IPS DF 19.7 (cell line): Measurements from ENCODE around the gene TXNDC15.

ENCODE experiments used
- DNase-seq: peaks from one replicate; pipeline ENCODE4 v3.0.0-alpha.2; 2013; ENCODE audit warnings: low read depth, low spot score

TXNDC15 gene

DNA sequence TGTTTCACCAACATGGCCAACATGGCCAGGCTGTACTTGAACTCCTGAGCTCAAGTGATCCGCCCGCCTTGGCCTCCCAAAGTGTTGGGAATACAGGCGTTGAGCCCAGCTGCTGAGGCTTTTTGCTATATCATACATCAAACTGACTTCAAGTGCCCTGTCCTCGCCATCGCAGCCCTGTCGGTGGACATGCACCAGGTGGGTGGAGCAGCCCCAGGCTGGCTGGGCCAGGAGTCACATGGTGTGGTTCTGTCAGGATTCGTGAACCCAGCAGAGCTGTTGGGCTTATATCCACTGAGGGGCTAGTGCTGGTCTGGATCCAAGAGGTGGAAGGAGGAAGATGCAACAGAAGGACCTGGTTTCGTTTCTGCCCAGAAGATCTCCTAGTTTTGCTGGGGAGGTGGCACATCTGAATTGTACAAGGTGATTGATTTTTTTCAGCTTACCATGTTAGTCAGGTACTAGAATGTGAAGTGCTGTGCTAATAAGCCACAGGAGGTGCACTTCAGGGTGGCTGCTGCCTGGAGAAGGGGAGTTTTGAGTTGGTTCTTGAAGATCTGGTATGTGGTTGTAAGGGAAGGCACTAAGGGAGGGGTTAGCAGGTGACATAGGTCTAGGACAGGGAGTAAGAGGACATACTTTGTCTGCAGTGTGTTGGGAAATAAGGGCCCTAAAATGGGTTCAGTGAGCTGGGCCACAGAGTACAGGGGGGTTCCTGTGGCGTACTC lies 46.8 kb downstream of the TXNDC15 start:
- no peak for DNase-seq

DNA sequence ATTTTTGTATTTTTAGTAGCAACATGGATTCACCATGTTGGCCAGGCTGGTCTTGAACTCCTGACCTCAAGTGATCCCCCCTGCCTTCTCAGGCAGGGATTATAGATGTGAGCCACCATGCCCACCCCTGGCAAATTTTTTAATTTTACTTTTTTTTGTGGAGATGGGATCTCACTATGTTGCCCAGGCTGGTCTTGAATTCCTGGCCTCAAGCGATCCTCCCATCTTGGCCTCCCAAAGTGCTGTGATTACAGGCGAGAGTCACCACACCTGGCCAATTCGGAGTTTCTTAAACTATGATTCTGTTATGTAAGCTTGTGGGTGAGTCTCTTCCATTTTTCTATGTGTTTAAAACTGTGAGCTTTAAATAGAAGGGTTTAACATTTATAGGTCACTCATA lies 58.3 kb downstream of the TXNDC15 start:
- no peak for DNase-seq

DNA sequence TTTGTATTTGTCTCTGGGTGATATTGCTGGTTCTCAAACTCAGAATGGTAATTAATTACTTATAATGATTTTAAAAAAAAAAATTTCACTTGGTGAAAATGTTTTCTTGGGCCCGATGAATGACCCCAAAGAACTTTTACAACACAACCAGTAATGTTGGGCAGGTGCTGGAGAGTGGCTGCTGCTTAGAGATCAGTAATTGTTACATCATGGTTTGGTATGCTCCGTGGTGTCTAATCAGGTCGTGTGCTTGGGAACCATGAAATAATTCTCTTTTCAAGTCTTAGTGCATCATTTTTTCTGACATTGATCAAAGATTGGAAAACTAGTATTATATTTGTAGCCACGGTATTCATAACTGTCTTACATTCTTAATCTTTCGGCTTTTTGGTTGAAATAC lies 60.0 kb downstream of the TXNDC15 start:
- no peak for DNase-seq

DNA sequence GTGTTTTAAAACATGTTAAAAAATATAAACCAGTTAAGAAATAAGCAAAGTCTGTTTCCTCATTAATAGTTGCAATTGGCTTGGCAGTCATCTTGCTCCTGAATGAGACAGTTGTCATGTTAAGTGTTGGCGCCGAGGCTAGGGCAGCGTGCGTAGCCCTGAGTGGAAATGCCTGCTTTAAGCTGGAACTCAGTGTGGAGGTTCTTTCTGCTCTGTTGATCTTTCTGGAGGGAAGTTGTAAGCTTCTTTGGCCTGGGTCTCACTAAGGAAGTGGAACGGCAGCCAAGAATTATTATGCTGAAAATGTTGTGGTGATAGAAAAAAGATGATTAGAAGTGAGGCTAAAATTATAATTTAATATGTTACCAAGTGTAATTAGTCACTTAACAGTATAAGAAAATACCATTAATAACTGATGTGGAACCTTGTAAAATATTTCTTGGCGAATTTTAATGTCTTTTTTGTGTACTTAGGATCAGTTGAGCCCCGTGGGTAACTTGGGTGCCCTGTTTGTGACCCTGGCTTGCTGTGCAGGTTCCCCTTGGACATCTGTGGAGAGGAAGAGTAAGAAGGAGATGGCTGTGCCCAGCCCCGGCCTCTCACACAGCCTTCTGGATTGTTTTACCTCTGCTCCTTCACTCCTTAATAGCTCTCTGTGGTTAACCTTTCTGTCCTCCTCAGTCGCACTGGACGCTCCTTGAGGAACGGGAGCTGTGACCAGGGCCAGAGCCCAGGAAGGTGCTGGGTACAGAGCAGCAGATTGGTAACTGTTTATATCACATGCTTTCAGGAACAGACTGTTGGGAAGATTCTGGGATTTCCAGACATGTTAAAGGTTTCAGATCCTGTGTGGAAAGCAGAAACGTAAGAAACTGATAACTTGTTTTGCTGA lies 61.8 kb downstream of the TXNDC15 start:
- no peak for DNase-seq

DNA sequence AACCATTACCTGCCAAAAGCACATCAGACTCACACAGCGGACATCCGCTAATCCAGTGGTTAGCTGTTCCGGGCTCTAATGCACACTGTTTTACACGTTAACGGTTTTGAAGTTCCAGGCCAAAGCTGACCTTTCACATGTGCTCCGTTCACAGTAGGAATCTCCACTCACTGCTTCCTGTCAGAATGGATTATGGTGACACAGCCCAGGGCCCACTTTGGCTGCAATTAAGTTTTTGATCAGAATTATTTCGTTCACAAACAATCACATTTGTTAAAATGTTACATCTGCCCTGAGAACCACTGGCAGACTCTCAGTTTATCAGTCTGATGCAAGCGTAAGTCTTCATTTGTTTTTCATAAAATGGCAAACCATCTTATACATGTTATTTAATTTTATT lies 63.4 kb downstream of the TXNDC15 start:
- DNase-seq, result no peak

DNA sequence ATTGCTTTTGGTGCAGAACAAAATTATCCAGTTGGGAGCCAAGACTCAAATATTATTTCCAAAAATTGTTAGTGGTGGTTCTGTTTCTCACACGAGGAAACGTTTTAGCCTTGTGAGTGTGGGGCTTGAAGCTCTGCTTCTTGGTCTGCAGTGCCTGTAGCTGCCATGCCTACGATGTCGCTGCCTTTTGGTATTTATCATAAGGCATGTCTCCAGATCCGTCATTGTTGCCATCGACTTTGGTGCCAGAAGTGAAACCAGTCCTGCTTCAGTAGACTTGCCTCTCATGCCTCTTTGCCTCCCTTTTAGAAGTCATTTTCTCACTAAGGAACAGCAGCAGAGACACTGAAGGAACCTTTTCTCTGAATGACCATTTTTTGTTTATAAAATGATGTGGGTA lies 63.9 kb downstream of the TXNDC15 start:
- no peak for DNase-seq

DNA sequence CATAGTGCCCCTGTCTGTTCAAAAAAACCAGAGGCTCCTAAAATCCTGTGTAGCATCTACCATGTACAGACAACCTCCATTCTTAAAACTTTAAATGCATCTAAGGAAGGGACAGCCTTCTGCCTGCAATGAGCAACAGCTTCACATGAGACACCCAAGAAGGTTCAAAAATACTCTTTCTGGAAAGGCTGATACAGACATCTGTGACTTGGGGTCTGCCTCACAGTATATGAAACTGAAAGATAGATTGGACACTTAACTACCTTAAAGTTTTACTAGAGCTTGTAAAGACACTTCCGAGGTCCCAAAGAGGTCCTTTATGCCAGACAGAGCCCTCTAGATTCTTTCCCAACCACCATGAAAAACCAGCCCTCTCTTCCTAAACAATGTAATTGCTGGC lies 65.3 kb downstream of the TXNDC15 start:
- no peak for DNase-seq

DNA sequence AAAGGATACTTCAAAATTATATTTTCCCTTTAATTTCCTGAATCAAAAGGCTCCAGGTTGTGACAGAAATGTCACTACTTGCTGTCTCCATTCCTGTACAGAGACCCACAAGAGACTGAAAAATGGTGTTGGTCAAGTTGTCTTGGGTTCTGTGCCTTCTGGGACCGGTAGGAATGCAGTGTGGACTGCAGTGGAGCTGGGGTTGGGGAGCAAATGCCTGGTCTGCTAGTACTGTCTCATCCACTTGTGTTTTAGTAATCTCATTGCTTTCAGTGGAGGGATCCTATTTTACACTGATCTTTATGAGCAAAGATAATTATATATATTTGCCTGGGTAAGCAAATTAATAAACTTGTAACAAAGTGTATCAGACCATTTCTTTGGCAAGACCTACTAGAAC lies 69.4 kb downstream of the TXNDC15 start:
- no peak for DNase-seq

DNA sequence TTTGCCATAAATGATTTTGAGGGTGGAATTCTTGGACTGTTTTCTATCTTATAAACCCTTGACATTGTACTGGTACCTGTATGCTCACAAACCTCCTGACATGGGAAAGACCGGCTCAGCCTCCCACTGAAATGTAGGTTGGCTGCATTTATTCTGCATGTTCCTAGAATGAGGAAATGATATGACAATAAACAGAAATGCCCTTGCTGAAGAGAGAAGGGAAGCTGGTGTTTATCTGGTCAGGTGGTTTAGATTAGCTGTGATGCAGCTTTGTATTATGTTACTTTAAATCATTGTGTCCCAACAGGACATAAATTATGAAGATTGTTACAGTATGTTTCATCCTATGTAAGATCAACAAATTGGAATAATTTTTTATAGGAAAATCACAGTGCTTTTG lies 70.5 kb downstream of the TXNDC15 start:
- no peak for DNase-seq

DNA sequence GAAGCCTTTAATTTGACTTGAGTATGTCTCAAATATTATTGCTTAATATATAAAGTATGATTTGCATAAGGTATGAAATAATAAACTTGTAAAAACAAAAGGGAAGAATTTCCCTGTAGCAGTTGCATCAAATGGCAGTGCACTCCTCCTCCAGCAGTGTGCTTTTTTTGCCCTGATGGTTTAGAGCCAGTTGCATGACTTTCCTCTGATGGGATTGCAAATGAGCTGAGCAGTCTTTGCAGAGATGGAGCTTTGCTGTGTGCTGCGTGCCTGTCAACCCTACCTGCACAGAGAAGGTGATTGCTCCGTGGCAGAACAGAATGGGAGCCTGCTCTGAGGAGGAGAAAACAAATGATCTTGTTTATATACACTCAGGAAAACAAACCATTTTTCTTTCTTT lies 70.9 kb downstream of the TXNDC15 start:
- DNase-seq, result no peak

DNA sequence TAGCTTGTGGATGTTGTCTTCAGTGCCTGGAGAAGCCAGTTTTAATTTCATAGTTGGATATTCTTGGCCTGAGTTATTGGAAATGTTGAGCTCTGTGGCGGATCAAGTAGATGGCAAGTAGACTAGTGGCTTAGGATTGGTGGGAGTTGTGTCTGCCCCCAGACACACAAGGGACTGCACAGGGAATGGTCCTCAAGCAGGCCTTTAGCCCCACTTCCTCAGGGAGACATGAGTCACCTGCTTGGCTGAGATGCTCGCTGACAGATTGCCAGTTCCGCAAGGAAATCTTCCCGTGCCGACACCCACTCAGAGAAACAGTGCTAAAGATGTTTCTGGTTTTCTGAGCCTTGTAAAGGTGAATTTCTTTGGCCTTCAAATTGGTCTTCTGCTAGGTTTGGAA lies 74.7 kb downstream of the TXNDC15 start:
- no peak for DNase-seq

DNA sequence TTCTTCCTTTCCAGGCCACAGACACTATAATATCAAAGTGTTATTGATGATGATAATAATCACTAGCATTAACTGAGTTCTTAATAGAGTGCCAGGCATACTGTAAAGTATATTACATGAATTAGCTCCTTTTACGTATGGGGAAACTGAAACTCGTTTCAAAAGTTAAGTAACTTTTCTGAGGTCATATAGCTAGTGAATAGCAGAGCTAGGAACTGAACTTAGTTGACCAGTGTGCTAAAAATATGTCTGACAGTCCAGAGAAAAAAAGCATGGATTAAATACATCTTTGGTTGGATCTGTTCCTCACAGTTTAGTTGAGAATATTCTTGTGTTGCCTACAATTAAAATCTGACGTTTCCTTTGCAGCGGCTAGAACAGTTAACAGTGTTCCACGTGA lies 75.1 kb downstream of the TXNDC15 start:
- DNase-seq, result no peak
